ENCODE results near the gene SCN7A.
"Not testable (repeated sequence)": the region's sequence is repeated elsewhere in the genome, so short reads cannot be mapped to it uniquely, and the experiment has no call there.

The SCN7A gene

DNA sequence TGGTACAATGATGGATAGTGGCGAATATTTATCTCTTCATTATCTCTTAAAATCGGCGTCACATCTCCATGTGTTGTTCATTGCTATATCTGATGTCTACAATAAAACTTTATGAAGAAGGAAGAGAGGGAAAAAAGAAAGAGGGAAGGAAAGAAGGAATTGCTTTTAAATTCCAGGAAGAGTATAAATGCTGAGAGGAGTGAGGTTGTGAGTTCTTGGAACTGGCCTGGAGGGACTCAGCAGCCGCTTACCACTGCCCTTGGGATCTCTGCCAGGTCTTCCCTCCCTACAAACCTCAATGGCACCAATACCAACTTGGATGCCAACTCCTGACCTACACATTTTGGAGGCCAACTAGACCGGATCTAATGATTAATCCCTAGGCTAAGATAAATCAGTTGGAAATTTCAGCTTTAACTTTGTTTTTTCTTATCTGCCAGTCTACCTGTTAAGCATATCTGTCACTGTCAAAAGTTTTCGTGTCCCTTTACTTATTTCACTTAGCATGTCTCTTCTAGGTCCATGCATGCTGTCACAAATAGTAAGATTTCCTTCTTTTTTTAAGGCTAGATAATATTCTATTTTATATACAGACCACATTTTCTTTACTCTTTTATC, 128.1 kb downstream of the SCN7A start:
- H3K4me3 ChIP-seq, result no peak overlapping the region
- no peak overlapping the region for H3K9ac ChIP-seq
- no peaks in the 10 kb centered on the region for H3K9me3 ChIP-seq (replicated peaks in 1 of 11)
- H3K36me3 ChIP-seq, result no peaks in the 10 kb centered on the region
- no peaks in the 10 kb centered on the region for H4K20me1 ChIP-seq
- peaks cover 0 to 22% (median 0%) of the 10 kb centered on the region in 10 experiments; a peak in 4 of 20 replicates for H3K4me1 ChIP-seq
- H3K27me3 ChIP-seq, result no peaks in the 10 kb centered on the region
- no peak for TF ChIP-seq Cebpa-rat (IDR thresholded peaks at IDR 0.05)
- H3K4me2 ChIP-seq, result peak overlapping the region in 2 of 11 experiments; percentile 18 to 32; a peak in 3 of 22 replicates
- no peak overlapping the region for H3K27ac ChIP-seq

DNA sequence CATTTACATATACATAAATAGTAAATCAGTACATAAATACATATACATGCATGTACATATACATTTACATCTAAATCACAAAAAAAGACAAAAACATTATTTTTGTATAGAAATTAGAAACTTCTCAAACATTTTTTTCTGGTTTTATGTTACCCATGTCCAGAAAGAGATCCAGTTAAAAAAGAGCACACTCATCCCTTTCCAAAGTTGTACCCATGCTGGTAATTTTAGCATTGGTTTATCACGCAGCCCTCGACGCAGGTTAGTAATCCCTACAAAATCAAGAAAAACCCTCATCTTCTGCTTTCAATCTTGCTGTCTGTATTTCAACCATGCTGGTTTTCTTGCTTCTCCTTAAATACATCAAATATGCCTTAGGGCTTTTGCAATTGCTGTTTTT, 128.8 kb downstream of the SCN7A start:
- Histone ChIP-seq H4K20me1 (no peaks in the 10 kb centered on the region), H3K4me1 (peaks cover 0 to 22% (median 0%) of the 10 kb centered on the region in 10 experiments; a peak in 4 of 20 replicates), H3K4me2 (no peak overlapping the region), H3K27ac (no peak overlapping the region), H3K27me3 (no peaks in the 10 kb centered on the region), H3K4me3 (no peak overlapping the region), H3K9me3 (replicated peaks in 1 of 11) (no peaks in the 10 kb centered on the region), H3K36me3 (no peaks in the 10 kb centered on the region), H3K9ac (no peak overlapping the region)
- TF ChIP-seq Cebpa-rat (IDR thresholded peaks at IDR 0.05), result no peak

DNA sequence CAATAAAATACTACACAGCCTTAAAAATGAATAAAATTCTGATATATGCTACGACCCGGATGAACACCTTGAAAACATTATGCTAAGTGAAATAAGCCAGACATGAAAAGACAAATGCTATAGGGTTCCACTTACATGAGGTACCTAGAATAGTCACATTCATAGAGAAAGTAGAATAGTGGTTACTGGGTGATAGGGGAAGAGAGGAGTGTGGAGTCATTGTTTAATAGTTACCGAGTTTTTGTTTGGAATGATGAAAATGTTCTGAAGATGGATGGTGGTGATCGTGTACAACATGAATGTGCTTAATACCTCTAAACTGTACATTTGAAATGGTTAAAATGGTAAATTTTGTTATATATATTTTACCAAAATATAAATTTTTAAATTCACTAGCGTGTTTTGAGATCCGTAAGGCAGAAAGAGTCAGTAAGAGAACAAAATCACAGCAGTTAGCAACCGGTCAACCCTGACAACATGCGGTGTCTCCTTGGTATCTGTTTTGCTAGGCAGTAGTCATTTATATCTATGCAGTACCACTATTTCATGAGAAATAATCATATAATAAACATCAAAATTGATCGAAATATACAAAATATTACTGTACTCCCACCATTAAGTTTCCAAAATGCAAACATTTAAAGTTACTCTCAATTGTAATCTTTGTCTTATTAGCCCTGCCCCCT, 129.4 kb downstream of the SCN7A start:
- Histone ChIP-seq H3K36me3 (no peaks in the 10 kb centered on the region), H3K4me1 (peaks cover 0 to 22% (median 0%) of the 10 kb centered on the region in 10 experiments; a peak in 4 of 20 replicates), H3K27me3 (no peaks in the 10 kb centered on the region), H3K9me3 (replicated peaks in 1 of 11) (no peaks in the 10 kb centered on the region), H3K27ac (no peak overlapping the region), H4K20me1 (no peaks in the 10 kb centered on the region), H3K4me3 (no peak overlapping the region), H3K4me2 (peak overlapping the region in 1 of 11 experiments; percentile 13; a peak in 2 of 22 replicates), H3K9ac (no peak overlapping the region)
- TF ChIP-seq Cebpa-rat (IDR thresholded peaks at IDR 0.05), result no peak

DNA sequence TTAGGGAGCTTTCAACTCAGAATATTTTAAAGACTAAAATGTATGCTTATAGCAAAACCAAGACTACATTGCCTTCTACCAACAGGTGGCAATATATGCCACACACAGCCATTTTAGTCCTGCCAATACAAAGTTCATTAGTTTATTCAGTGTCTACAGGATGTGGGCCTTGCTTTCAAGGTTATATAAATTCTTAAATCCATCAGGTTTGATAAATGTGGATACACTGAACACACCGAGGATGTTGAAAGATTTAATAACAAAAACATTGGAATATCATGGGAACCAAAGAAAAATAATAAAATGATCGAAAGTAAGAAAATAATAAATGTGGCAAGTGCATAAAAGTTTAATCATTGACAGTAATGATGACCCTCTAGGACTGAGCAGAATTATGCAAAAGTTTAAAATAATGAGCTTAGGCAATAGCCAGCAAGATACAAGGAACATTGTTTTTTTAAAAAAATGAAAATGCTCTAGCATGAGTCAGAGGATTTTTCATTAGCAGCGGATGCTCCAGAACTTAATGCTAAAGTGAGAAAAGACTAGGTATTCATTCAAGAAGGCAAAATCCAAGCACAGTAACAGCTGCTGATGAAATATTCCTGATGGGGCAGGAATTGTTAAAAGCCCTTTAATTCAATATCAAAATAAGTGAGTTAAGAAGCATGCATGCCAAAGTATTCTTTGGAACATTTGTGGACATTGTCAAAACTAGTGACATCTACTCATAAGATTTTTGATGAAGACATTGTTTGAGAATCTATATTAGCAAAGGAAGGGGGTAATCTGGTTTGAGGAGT, 132.5 kb downstream of the SCN7A start:
- no peaks in the 10 kb centered on the region for H3K27me3 ChIP-seq
- no peak for TF ChIP-seq Cebpa-rat (IDR thresholded peaks at IDR 0.05)
- no peak overlapping the region for H3K9ac ChIP-seq
- H3K9me3 ChIP-seq (replicated peaks in 1 of 11), result no peaks in the 10 kb centered on the region
- H3K4me2 ChIP-seq, result no peak overlapping the region
- H4K20me1 ChIP-seq, result no peaks in the 10 kb centered on the region
- H3K27ac ChIP-seq, result no peak overlapping the region
- no peaks in the 10 kb centered on the region for H3K36me3 ChIP-seq
- no peak overlapping the region for H3K4me3 ChIP-seq
- H3K4me1 ChIP-seq, result peaks cover 0 to 21% (median 0%) of the 10 kb centered on the region in 10 experiments; a peak in 4 of 20 replicates

DNA sequence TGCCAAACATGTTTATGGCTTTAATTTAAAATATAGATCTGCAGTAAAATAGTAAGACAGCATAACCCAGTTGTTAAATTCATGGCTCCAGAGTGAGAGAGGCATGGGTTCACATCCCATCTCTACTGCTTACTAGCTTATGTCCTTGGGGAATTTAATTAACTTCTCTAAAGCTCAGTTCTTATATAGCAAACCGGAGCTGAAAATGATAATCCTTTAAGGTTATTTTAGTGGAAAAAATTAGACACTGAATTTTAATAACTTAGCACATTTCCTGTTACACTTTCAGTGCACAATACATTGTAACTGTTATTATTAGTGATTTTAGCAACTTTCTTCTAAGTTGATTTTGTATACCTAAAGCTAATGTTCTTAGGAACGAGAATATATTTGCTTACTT, 133.1 kb downstream of the SCN7A start:
- no peaks in the 10 kb centered on the region for H3K36me3 ChIP-seq
- H3K27ac ChIP-seq, result no peak overlapping the region

DNA sequence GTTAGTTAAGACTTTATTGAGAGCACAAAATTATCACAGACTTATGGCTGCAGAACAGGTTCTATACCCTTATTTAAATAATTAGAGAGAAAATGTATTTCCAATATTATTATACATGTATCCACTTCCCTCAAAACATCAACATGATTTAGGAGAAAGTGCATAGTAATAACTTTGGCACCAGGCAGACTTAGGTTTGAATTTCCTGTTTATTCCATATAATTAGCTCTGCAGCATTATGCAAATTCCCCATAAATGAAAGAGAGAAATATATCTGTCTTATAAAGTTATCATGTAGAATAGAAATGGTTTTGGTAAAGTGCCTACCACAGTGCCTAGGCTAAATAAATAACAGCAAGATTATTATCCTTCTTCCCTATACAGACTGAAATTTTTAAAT, 133.6 kb downstream of the SCN7A start:
- H3K9me3 ChIP-seq (replicated peaks in 1 of 11), result no peaks in the 10 kb centered on the region
- H3K9ac ChIP-seq, result no peak overlapping the region
- H3K4me2 ChIP-seq, result no peak overlapping the region
- H3K4me1 ChIP-seq, result peaks cover 0 to 11% (median 0%) of the 10 kb centered on the region in 10 experiments; a peak in 3 of 20 replicates
- H3K4me3 ChIP-seq, result no peak overlapping the region
- no peak overlapping the region for H3K27ac ChIP-seq
- H3K36me3 ChIP-seq, result no peaks in the 10 kb centered on the region
- no peaks in the 10 kb centered on the region for H3K27me3 ChIP-seq
- no peaks in the 10 kb centered on the region for H4K20me1 ChIP-seq
- TF ChIP-seq Cebpa-rat (IDR thresholded peaks at IDR 0.05), result no peak

More for the DNA sequence above, 133.1 kb downstream of the SCN7A start:
- no peaks in the 10 kb centered on the region for H3K9me3 ChIP-seq (replicated peaks in 1 of 11)
- H3K4me2 ChIP-seq, result no peak overlapping the region
- H3K4me3 ChIP-seq, result no peak overlapping the region
- H3K9ac ChIP-seq, result no peak overlapping the region
- H4K20me1 ChIP-seq, result no peaks in the 10 kb centered on the region
- no peak for TF ChIP-seq Cebpa-rat (IDR thresholded peaks at IDR 0.05)
- no peaks in the 10 kb centered on the region for H3K27me3 ChIP-seq
- H3K4me1 ChIP-seq, result peaks cover 0 to 15% (median 0%) of the 10 kb centered on the region in 10 experiments; a peak in 4 of 20 replicates

DNA sequence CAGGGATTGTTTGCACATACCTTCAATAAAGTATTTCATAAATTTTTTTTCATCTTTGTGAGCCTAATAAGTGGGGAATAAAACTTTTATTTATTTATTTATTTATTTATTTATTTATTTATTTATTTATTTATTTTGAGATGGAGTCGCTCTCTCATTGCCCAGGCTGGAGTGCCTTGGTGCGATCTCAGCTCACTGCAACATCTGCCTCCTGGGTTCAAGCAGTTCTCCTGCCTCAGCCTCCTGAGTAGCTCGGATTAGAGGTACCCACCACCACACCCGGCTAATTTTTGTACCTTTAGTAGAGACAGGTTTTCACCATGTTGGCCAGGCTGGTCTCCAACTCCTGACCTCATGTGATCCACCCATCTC, 136.1 kb downstream of the SCN7A start:
- H3K36me3 ChIP-seq; H3K4me1 ChIP-seq; H3K9ac ChIP-seq; H3K27me3 ChIP-seq; H4K20me1 ChIP-seq; H3K27ac ChIP-seq; H3K4me2 ChIP-seq; H3K9me3 ChIP-seq (replicated peaks in 1 of 11); H3K4me3 ChIP-seq: not testable (repeated sequence)

DNA sequence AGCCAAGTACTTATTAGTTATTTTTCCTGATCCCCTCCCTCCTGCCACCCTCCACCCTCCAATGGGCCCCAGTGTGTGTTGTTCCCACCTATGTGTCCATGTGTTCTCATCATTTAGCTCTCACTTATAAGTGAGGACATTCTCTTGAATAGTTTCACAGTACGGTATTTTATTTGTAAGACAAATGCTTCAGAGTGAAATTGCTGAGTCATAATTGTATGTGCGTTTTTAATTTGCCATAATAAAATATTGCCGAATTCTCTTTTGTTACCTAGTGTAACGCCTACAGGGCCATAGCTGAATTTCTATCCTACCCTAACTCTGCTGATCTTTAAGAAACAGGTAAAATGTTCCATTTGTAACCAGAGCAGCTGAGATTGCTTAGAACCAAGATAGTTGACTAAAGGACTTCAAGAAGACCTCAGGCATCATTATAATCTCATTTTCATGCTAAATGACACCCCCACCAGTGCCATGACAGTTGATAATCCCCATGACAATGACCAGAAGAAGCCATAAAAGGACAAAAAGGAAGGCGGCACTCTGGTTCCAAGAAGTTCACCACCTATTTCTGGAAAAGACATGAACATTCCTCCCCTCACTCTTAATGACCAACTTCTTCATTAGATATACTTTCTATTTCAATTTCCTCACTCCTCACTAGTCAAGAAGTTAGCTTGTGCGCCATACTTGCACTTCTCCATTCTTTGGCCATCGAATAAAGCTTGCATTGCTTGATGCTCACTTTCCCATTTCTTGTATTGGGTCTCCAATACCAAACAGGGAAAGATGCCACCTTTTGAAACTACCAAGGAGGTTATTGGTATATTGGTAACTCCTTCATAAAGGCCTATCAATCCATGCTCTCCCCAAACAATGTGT, 136.7 kb downstream of the SCN7A start:
- H3K4me3 ChIP-seq, result no peak overlapping the region
- no peak overlapping the region for H3K4me2 ChIP-seq
- H3K4me1 ChIP-seq, result no peaks in the 10 kb centered on the region
- no peak for TF ChIP-seq Cebpa-rat (IDR thresholded peaks at IDR 0.05)
- no peaks in the 10 kb centered on the region for H3K27me3 ChIP-seq
- H3K27ac ChIP-seq, result no peak overlapping the region
- no peak overlapping the region for H3K9ac ChIP-seq
- no peaks in the 10 kb centered on the region for H4K20me1 ChIP-seq
- no peaks in the 10 kb centered on the region for H3K36me3 ChIP-seq
- H3K9me3 ChIP-seq (replicated peaks in 1 of 11), result no peaks in the 10 kb centered on the region
